MCF 10A (cell line): ENCODE results near the gene SLC30A2. TPM values are rescaled to one million over a fixed set of nuclear protein-coding genes. Genes with fewer than 3 reads are reported as not detected.

Experiments used
- BruUV-seq: library from RNA; stranded (reverse); fragments of 400-500 nt; replicated peaks from 2 replicates; lab custom pipeline; 2021; lab: Mats Ljungman, UMichigan
- CTCF ChIA-PET: fragments of 300-600 bp; sonication (Branson Sonifier 250); formaldehyde crosslinking; extraction: SDS; loops from one replicate; lab custom pipeline; 2021; ENCODE audit warnings: antibody characterized with exemption, inconsistent platforms; lab: Yijun Ruan, JAX
- POLR2A ChIA-PET: fragments of 300-600, 350-650 bp; sonication (Branson Sonifier 250); formaldehyde crosslinking; extraction: SDS; loops from one replicate; lab custom pipeline; 2020; ENCODE audit warnings: antibody characterized with exemption, inconsistent platforms; lab: Yijun Ruan, JAX
- DNase-seq: peaks from one replicate; pipeline ENCODE4 v3.0.0-alpha.2; 2018; ENCODE audit not compliant: unreplicated experiment
- H3K27ac Mint-ChIP-seq: one replicate; pipeline ENCODE4 v1.8.0; 2022; ENCODE audit warnings: mild to moderate bottlenecking, low read depth, mixed read lengths; ENCODE audit not compliant: unreplicated experiment
- H3K27me3 Mint-ChIP-seq: one replicate; pipeline ENCODE4 v1.8.0; 2022; ENCODE audit warnings: mixed read lengths; ENCODE audit not compliant: insufficient read depth, unreplicated experiment
- H3K36me3 Mint-ChIP-seq: one replicate; pipeline ENCODE4 v1.8.0; 2022; ENCODE audit warnings: mild to moderate bottlenecking, moderate library complexity, mixed read lengths; ENCODE audit not compliant: insufficient read depth, unreplicated experiment
- H3K4me1 Mint-ChIP-seq: one replicate; pipeline ENCODE4 v1.8.0; 2022; ENCODE audit warnings: mixed read lengths; ENCODE audit not compliant: insufficient read depth, unreplicated experiment
- H3K4me3 Mint-ChIP-seq: one replicate; pipeline ENCODE4 v1.8.0; 2022; ENCODE audit warnings: mild to moderate bottlenecking, moderate library complexity, mixed read lengths; ENCODE audit not compliant: unreplicated experiment
- H3K9me3 Mint-ChIP-seq: one replicate; pipeline ENCODE4 v1.8.0; 2022; ENCODE audit warnings: mixed read lengths; ENCODE audit not compliant: unreplicated experiment
- CTCF ChIP-seq: fragments of 200-600 bp; IDR thresholded peaks from one replicate; pipeline ENCODE4 v1.8.0; 2022; ENCODE audit warnings: antibody characterized with exemption, mild to moderate bottlenecking; ENCODE audit not compliant: unreplicated experiment
- intact Hi-C: fragments of 100-400 bp; cut with micrococcal nuclease; formaldehyde crosslinking; loops from 2 replicates; pipeline ENCODE4 v1.14.1; 2022
- total RNA-seq: library from RNA; stranded (reverse); gene quantifications from 2 replicates; pipeline ENCODE4 v1.2.3, GENCODE V29; 2022

Gene SLC30A2
- total RNA-seq, 1 experiment from 2014 or later = not detected

GRCh38 chr1:26084091-26084561 lies 38.2 kb upstream of the SLC30A2 start:
- H3K9me3 Mint-ChIP-seq = no peaks in the 10 kb centered on the region
- intact Hi-C loops = no loop called here
- no peak overlapping the region for H3K27ac Mint-ChIP-seq
- ChIA-PET POLR2A (interaction anchor here (1.1 kb wide), 1 partner anchor 18 kb away, joined by 3 read pairs; no protein-coding TSS in a partner anchor), CTCF (interaction anchor here (1.3 to 3.2 kb wide), 2 partner anchors 48 to 61 kb away, joined by 6 to 14 read pairs; no protein-coding TSS in a partner anchor)
- no TSS peak for BruUV-seq
- no peak for TF ChIP-seq CTCF
- no peak for DNase-seq
- no peak overlapping the region for H3K4me3 Mint-ChIP-seq
- H3K4me1 Mint-ChIP-seq = no peaks in the 10 kb centered on the region
- peaks cover 27% of the 10 kb centered on the region for H3K27me3 Mint-ChIP-seq
- no peaks in the 10 kb centered on the region for H3K36me3 Mint-ChIP-seq

- intact Hi-C loops = no loop called here
- Mint-ChIP-seq H3K4me1 (no peaks in the 10 kb centered on the region), H3K27ac (no peak overlapping the region), H3K4me3 (no peak overlapping the region), H3K36me3 (no peaks in the 10 kb centered on the region), H3K27me3 (peaks cover 27% of the 10 kb centered on the region), H3K9me3 (no peaks in the 10 kb centered on the region)
- no peak for TF ChIP-seq CTCF
- CTCF ChIA-PET = interaction anchor here (0.6 to 1.3 kb wide), 3 partner anchors 37 to 287 kb away, joined by 3 to 4 read pairs (median 3); no protein-coding TSS in a partner anchor
- peak; percentile 28 for DNase-seq
- POLR2A ChIA-PET = interaction anchor here (0.6 to 1.1 kb wide), 2 partner anchors 9 to 17 kb away, joined by 3 read pairs; no protein-coding TSS in a partner anchor
- no TSS peak for BruUV-seq
Observed at GRCh38 chr1:26083208-26083607, 37.3 kb upstream of the SLC30A2 start.

GRCh38 chr1:26082020-26082350 lies 36.1 kb upstream of the SLC30A2 start:
- H3K27me3 Mint-ChIP-seq = peaks cover 27% of the 10 kb centered on the region
- H3K36me3 Mint-ChIP-seq = no peaks in the 10 kb centered on the region
- H3K27ac Mint-ChIP-seq = no peak overlapping the region
- no peak overlapping the region for H3K4me3 Mint-ChIP-seq
- no peak for DNase-seq
- ChIA-PET POLR2A (no interaction called here), CTCF (interaction anchor here (1.3 kb wide), 1 partner anchor 187 kb away, joined by 4 read pairs; no protein-coding TSS in a partner anchor)
- H3K9me3 Mint-ChIP-seq = no peaks in the 10 kb centered on the region
- no TSS peak for BruUV-seq
- no peaks in the 10 kb centered on the region for H3K4me1 Mint-ChIP-seq
- no peak for TF ChIP-seq CTCF
- intact Hi-C loops = no loop called here

- Mint-ChIP-seq H3K36me3 (no peaks in the 10 kb centered on the region), H3K27ac (no peak overlapping the region), H3K4me1 (no peaks in the 10 kb centered on the region), H3K27me3 (peaks cover 27% of the 10 kb centered on the region), H3K9me3 (no peaks in the 10 kb centered on the region), H3K4me3 (no peak overlapping the region)
- POLR2A ChIA-PET = interaction anchor here (0.9 kb wide), 1 partner anchor 153 kb away, joined by 3 read pairs; the partner anchor contains the start of gene CEP85
- no peak for DNase-seq
- TF ChIP-seq CTCF = no peak
- CTCF ChIA-PET = no interaction called here
- intact Hi-C loops = no loop called here
- BruUV-seq = no TSS peak
Observed at GRCh38 chr1:26081267-26082019, 35.5 kb upstream of the SLC30A2 start.
